Erythroblast (primary cell): ENCODE data around the gene TDP2.

Source experiments
- GATA1 ChIP-seq: IDR thresholded peaks from 2 replicates; pipeline ENCODE4 v1.6.1; 2011; ENCODE audit warnings: low read depth, mild to moderate bottlenecking, control low read depth, low read length, moderate library complexity
- POLR2A ChIP-seq: IDR thresholded peaks from 2 replicates; pipeline ENCODE4 v1.6.1; 2011; ENCODE audit warnings: mild to moderate bottlenecking, low read length

GRCh38 chr6:24610672-24611071 lies 56.0 kb downstream of the TDP2 start:
- TF ChIP-seq POLR2A: no peak
- no peak for TF ChIP-seq GATA1
